Body of pancreas (tissue), 4 donors: ENCODE measurements around the gene AFF3. TPM values are rescaled to one million over a fixed set of nuclear protein-coding genes. Genes with fewer than 3 reads are reported as not detected.

Experiments
- ATAC-seq: fragments of 150-250 bp; one replicate; pipeline ENCODE4 v1.9.1; 2016
- DNase-seq, 4 donors: peaks; one replicate each; pipeline ENCODE4 v3.0.0-alpha.2; 2019
- H3K27ac ChIP-seq, 4 donors: fragments of 200-600 bp; sonication (generic); 1 replicate in 3 of 4; 2 replicates in 1 of 4; pipeline versions ENCODE4 v1.5.1 to v1.6.1; 2016 to 2019; ENCODE audit warnings: mild to moderate bottlenecking in 1 of 4, mixed read lengths in 1 of 4, moderate library complexity in 1 of 4
- H3K27me3 ChIP-seq, 2 donors: fragments of 200-600 bp; sonication (generic); one replicate each; pipeline ENCODE4 v1.6.0; 2016; ENCODE audit warnings: mild to moderate bottlenecking in 1 of 2
- H3K36me3 ChIP-seq, 2 donors: fragments of 200-600 bp; sonication (generic); replicated peaks in 1 of 2; 2 replicates each; pipeline ENCODE4 v1.5.1; 2016; ENCODE audit warnings: low read depth in 2 of 2; ENCODE audit not compliant: insufficient read depth in 1 of 2
- H3K4me1 ChIP-seq: fragments of 200-600 bp; sonication (generic); one replicate; pipeline ENCODE4 v1.6.0; 2016
- H3K4me3 ChIP-seq, 2 donors: fragments of 200-600 bp; sonication (generic); 1 replicate in 1 of 2; 2 replicates in 1 of 2; pipeline ENCODE4 v1.5.1; 2016 to 2019
- H3K9me3 ChIP-seq, 3 donors: fragments of 200-600 bp; sonication (generic); 1 replicate in 2 of 3; 2 replicates in 1 of 3; pipeline ENCODE4 v1.5.1; 2016
- POLR2A ChIP-seq, 3 donors: fragments of 450-650 bp; IDR thresholded peaks; one replicate each; pipeline ENCODE4 v1.6.1; 2016; ENCODE audit warnings: antibody characterized with exemption in 3 of 3, mild to moderate bottlenecking in 2 of 3
- WGBS, 2 donors: methylation state at CpG; one replicate each; pipeline ENCODE4 v1.1.5; 2017; 5-methylcytosine and 5-hydroxymethylcytosine counted together
- intact Hi-C: fragments of 100-400 bp; cut with DNase I; formaldehyde crosslinking; loops from one replicate; pipeline ENCODE4 v1.15.1; 2023
- total RNA-seq, 2 donors: library from RNA; depleted of rRNA; stranded (reverse); fragments of >200 nt; gene quantifications; one replicate each; pipeline ENCODE4 v1.1.0, GENCODE V29; 2016
- TF ChIP-seq, protein P1 (sequence below), 7 experiments: fragments of 450-650 bp in 4 of 7; fragments of 200-600 bp in 3 of 7; sonication (generic) in 3 of 7; IDR thresholded peaks; one replicate each; pipeline ENCODE4 v1.5.1; 2016 to 2019; ENCODE audit warnings: antibody characterized with exemption in 7 of 7

AFF3 gene
- total RNA-seq, 2 donors from 2014 or later = 0.52 to 0.99 TPM

GRCh38 chr2:99571954-99572353 lies 570.4 kb downstream of the AFF3 start:
- ATAC-seq (no peak), DNase-seq (no peak)
- H3K4me1 ChIP-seq = no peaks in the 10 kb centered on the region
- H3K9me3 ChIP-seq = no peaks in the 10 kb centered on the region
- intact Hi-C loops = no loop called here
- TF ChIP-seq POLR2A (IDR thresholded peaks at IDR 0.05) = no peak
- TF ChIP-seq, protein P1, sequence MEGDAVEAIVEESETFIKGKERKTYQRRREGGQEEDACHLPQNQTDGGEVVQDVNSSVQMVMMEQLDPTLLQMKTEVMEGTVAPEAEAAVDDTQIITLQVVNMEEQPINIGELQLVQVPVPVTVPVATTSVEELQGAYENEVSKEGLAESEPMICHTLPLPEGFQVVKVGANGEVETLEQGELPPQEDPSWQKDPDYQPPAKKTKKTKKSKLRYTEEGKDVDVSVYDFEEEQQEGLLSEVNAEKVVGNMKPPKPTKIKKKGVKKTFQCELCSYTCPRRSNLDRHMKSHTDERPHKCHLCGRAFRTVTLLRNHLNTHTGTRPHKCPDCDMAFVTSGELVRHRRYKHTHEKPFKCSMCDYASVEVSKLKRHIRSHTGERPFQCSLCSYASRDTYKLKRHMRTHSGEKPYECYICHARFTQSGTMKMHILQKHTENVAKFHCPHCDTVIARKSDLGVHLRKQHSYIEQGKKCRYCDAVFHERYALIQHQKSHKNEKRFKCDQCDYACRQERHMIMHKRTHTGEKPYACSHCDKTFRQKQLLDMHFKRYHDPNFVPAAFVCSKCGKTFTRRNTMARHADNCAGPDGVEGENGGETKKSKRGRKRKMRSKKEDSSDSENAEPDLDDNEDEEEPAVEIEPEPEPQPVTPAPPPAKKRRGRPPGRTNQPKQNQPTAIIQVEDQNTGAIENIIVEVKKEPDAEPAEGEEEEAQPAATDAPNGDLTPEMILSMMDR (IDR thresholded peaks at IDR 0.05) = no peak
- no peak overlapping the region for H3K27ac ChIP-seq
- H3K4me3 ChIP-seq = no peak overlapping the region
- 15 to 18% methylated on average over 2 of the region's 2 CpGs for WGBS, 2 donors
- no peaks in the 10 kb centered on the region for H3K36me3 ChIP-seq
- no peaks in the 10 kb centered on the region for H3K27me3 ChIP-seq

DNA sequence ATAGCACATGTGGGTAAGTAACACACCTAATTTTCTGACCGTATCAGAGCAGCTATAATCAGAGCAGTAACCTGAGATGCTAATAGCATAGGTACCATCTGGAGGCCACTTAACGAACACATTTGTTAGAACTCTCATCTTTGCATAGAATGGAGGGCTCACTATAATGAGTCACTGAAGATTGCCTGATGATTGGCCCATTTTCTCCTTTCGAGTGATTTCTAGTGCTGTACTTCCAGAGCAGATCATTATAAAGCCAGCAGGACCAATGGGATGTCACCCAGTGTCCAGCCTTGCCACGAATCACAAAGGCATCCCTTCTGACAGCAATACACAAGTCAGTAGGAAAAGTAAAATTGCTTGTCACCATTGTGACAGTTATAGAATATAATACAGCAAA lies 570.9 kb downstream of the AFF3 start:
- TF ChIP-seq, protein P1 (IDR thresholded peaks at IDR 0.05) = no peak
- no peak for TF ChIP-seq POLR2A (IDR thresholded peaks at IDR 0.05)
- no peak for ATAC-seq
- Histone ChIP-seq H3K36me3 (no peaks in the 10 kb centered on the region), H3K27ac (no peak overlapping the region), H3K27me3 (no peaks in the 10 kb centered on the region), H3K4me1 (no peaks in the 10 kb centered on the region), H3K9me3 (no peaks in the 10 kb centered on the region), H3K4me3 (no peak overlapping the region)
- WGBS, 2 donors = 67 to 70% methylated on average over 4 of the region's 4 CpGs
- no peak for DNase-seq
- intact Hi-C loops = no loop called here

- H3K4me3 ChIP-seq = no peak overlapping the region
- 67 to 70% methylated on average over 4 of the region's 4 CpGs for WGBS, 2 donors
- no peaks in the 10 kb centered on the region for H3K9me3 ChIP-seq
- intact Hi-C loops = no loop called here
- no peaks in the 10 kb centered on the region for H3K27me3 ChIP-seq
- ATAC-seq (no peak), DNase-seq (no peak)
- no peak overlapping the region for H3K27ac ChIP-seq
- no peaks in the 10 kb centered on the region for H3K36me3 ChIP-seq
- H3K4me1 ChIP-seq = no peaks in the 10 kb centered on the region
- TF ChIP-seq POLR2A (IDR thresholded peaks at IDR 0.05) = no peak
- TF ChIP-seq, protein P1 (IDR thresholded peaks at IDR 0.05) = no peak
Measured at GRCh38 chr2:99571021-99571420, 571.4 kb downstream of the AFF3 start.

DNA sequence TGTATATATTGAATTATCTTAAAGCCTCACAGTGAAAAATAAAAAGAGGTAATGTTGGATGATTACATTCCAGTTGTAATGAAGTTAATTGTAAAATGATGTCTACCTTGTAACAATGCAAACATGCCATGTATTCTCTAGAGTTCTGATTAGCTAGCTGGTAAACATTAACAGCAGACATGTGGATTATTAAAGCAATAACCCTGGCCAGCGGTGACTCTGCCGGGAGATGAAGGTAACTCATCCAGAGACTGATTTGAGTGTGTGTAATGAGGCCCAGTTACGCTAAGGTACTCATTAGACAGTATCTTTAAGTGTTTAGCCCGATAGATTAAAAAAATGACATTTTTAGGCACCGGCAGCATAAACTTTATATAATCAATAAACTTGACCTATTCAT lies 573.0 kb downstream of the AFF3 start:
- TF ChIP-seq POLR2A (IDR thresholded peaks at IDR 0.05) = no peak
- TF ChIP-seq, protein P1 (IDR thresholded peaks at IDR 0.05) = no peak
- DNase-seq = no peak
- no peak overlapping the region for H3K27ac ChIP-seq
- no peaks in the 10 kb centered on the region for H3K36me3 ChIP-seq
- no peaks in the 10 kb centered on the region for H3K27me3 ChIP-seq
- H3K4me1 ChIP-seq = no peaks in the 10 kb centered on the region
- intact Hi-C loops = no loop called here
- no peak for ATAC-seq
- WGBS, 2 donors = 32 to 40% methylated on average over 5 of the region's 5 CpGs
- H3K9me3 ChIP-seq = no peaks in the 10 kb centered on the region
- no peak overlapping the region for H3K4me3 ChIP-seq

GRCh38 chr2:99565227-99565626 lies 577.2 kb downstream of the AFF3 start:
- intact Hi-C loops = no loop called here
- no peak for DNase-seq
- no peaks in the 10 kb centered on the region for H3K4me1 ChIP-seq
- TF ChIP-seq POLR2A (IDR thresholded peaks at IDR 0.05) = no peak
- TF ChIP-seq, protein P1 (IDR thresholded peaks at IDR 0.05) = no peak
- WGBS, 2 donors = 72% methylated on average over 7 of the region's 7 CpGs
- no peaks in the 10 kb centered on the region for H3K9me3 ChIP-seq
- no peak overlapping the region for H3K4me3 ChIP-seq
- no peak overlapping the region for H3K27ac ChIP-seq
- no peaks in the 10 kb centered on the region for H3K27me3 ChIP-seq
- H3K36me3 ChIP-seq = no peaks in the 10 kb centered on the region
- no peak for ATAC-seq
